ENCODE measurements around the gene ANKRD35. TPM values are rescaled to one million over a fixed set of nuclear protein-coding genes. Genes with fewer than 3 reads are reported as not detected.

ANKRD35 gene
- total and polyA plus RNA-seq, 9 of the 15 experiments (the other 6 are each of a cell fraction or from before 2014, with no cell fraction given): 0.07 to 0.14 (median 0.07) TPM; not detected in 5

- TF ChIP-seq CHD7 (IDR thresholded peaks at IDR 0.05; ENCODE audit: low read depth, low read length): no peak
- no peak for TF ChIP-seq SLC30A9 (CRISPR knock-in tag; IDR thresholded peaks at IDR 0.05)
- no peak for TF ChIP-seq KLF10 (CRISPR knock-in tag; IDR thresholded peaks at IDR 0.05)
- no peak for TF ChIP-seq MYBL2 (IDR thresholded peaks at IDR 0.05; ENCODE audit: low read depth)
- no peak for TF ChIP-seq MYBL2 (CRISPR knock-in tag; IDR thresholded peaks at IDR 0.05; ENCODE audit: borderline replicate concordance)
- no peak for TF ChIP-seq NR3C1 (CRISPR knock-in tag; IDR thresholded peaks at IDR 0.05)
- TF ChIP-seq NR2F6 (CRISPR knock-in tag; IDR thresholded peaks at IDR 0.05): no peak
- no peak for TF ChIP-seq ZNF764 (CRISPR knock-in tag; IDR thresholded peaks at IDR 0.05; ENCODE audit: low read depth)
- no peak for TF ChIP-seq MIER1 (IDR thresholded peaks at IDR 0.05; ENCODE audit: low read depth)
- TF ChIP-seq SP1 (CRISPR knock-in tag; IDR thresholded peaks at IDR 0.05): no peak; the same call in 1 of the 2 replicates
- no peak for TF ChIP-seq BRCA1 (IDR thresholded peaks at IDR 0.05)
- TF ChIP-seq BRCA1 (CRISPR knock-in tag; IDR thresholded peaks at IDR 0.05): no peak
- TF ChIP-seq AFF1 (IDR thresholded peaks at IDR 0.05; ENCODE audit: low read depth in 1 of 2, partially characterized antibody in 2 of 2): no peak
These were observed 32.7 kb upstream of the ANKRD35 start, which contains the start of gene PEX11B (continued) for GRCh38 chr1:145918144-145918991.
